Measurements from ENCODE around the gene CIDEA.
A peak's percentile ranks its signal among the peaks of the same experiment; 100 is the strongest.

CIDEA gene

GRCh38 chr18:12281861-12282260, 27.7 kb downstream of the CIDEA start:
- Mint-ChIP-seq H3K36me3 (ENCODE audit: low read depth) (no peaks in the 10 kb centered on the region), H3K4me1 (peaks cover 53% of the 10 kb centered on the region), H3K4me3 (no peak overlapping the region), H3K27me3 (ENCODE audit: low read depth, poor library complexity) (peaks cover 49% of the 10 kb centered on the region), H3K9me3 (no peaks in the 10 kb centered on the region), H3K27ac (no peak overlapping the region)
- DNase-seq: no peak
- TF ChIP-seq, protein P1, sequence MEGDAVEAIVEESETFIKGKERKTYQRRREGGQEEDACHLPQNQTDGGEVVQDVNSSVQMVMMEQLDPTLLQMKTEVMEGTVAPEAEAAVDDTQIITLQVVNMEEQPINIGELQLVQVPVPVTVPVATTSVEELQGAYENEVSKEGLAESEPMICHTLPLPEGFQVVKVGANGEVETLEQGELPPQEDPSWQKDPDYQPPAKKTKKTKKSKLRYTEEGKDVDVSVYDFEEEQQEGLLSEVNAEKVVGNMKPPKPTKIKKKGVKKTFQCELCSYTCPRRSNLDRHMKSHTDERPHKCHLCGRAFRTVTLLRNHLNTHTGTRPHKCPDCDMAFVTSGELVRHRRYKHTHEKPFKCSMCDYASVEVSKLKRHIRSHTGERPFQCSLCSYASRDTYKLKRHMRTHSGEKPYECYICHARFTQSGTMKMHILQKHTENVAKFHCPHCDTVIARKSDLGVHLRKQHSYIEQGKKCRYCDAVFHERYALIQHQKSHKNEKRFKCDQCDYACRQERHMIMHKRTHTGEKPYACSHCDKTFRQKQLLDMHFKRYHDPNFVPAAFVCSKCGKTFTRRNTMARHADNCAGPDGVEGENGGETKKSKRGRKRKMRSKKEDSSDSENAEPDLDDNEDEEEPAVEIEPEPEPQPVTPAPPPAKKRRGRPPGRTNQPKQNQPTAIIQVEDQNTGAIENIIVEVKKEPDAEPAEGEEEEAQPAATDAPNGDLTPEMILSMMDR (IDR thresholded peaks at IDR 0.05): no peak

GRCh38 chr18:12282442-12283039, 28.4 kb downstream of the CIDEA start:
- H3K4me3 Mint-ChIP-seq: no peak overlapping the region
- no peak for DNase-seq
- peak overlapping the region; percentile 57 for H3K27ac Mint-ChIP-seq
- TF ChIP-seq, protein P1 (IDR thresholded peaks at IDR 0.05): no peak
- no peaks in the 10 kb centered on the region for H3K9me3 Mint-ChIP-seq
- peaks cover 46% of the 10 kb centered on the region for H3K4me1 Mint-ChIP-seq
- no peaks in the 10 kb centered on the region for H3K36me3 Mint-ChIP-seq (ENCODE audit: low read depth)
- H3K27me3 Mint-ChIP-seq (ENCODE audit: low read depth, poor library complexity): peaks cover 52% of the 10 kb centered on the region

GRCh38 chr18:12283256-12283655, 29.1 kb downstream of the CIDEA start:
- TF ChIP-seq, protein P1 (IDR thresholded peaks at IDR 0.05): no peak
- Mint-ChIP-seq H3K36me3 (ENCODE audit: low read depth) (no peaks in the 10 kb centered on the region), H3K9me3 (no peaks in the 10 kb centered on the region), H3K27me3 (ENCODE audit: low read depth, poor library complexity) (peaks cover 59% of the 10 kb centered on the region), H3K4me1 (peaks cover 47% of the 10 kb centered on the region), H3K4me3 (no peak overlapping the region), H3K27ac (no peak overlapping the region)
- no peak for DNase-seq

- TF ChIP-seq, protein P1 (IDR thresholded peaks at IDR 0.05): no peak
- no peak overlapping the region for H3K4me3 Mint-ChIP-seq
These were observed 29.5 kb downstream of the CIDEA start for GRCh38 chr18:12283666-12284065.

DNA sequence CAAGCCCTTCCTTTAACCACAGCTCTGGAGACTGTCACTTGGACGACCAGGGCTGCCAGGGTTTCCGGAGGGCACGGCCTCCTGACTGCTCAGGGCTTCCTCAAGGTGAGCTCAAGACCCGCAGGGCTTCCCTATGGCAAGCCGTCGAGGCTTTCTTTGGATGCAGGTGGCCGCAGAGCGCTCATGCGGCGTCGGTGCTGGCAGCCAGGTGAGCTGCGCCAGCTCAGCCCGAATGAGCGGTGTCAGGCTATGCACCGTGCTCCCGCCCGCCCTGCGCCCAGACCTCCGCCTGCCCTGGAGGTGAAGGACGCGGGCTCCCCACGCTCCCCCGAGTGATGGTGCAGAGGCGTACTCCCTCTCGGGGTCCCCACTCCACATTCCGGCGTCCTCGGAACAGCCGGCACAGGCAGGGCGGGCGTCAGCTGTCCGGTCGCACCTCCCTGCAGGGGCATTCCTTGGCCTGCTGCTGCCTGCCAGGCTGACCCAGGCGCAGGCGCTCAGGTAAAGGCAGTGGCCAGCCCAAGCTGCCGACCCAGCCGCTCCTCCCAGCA, 33.0 kb downstream of the CIDEA start:
- peak; percentile 35 for DNase-seq
- Mint-ChIP-seq H3K4me3 (peak overlapping the region; percentile 87), H3K4me1 (peaks cover 33% of the 10 kb centered on the region), H3K27ac (no peak overlapping the region), H3K36me3 (ENCODE audit: low read depth) (no peaks in the 10 kb centered on the region), H3K9me3 (no peaks in the 10 kb centered on the region), H3K27me3 (ENCODE audit: low read depth, poor library complexity) (peaks cover 85% of the 10 kb centered on the region)
- TF ChIP-seq, protein P1 (IDR thresholded peaks at IDR 0.05): no peak

More at GRCh38 chr18:12283666-12284065, 29.5 kb downstream of the CIDEA start:
- Mint-ChIP-seq H3K9me3 (no peaks in the 10 kb centered on the region), H3K4me1 (peaks cover 47% of the 10 kb centered on the region), H3K27me3 (ENCODE audit: low read depth, poor library complexity) (peaks cover 63% of the 10 kb centered on the region), H3K36me3 (ENCODE audit: low read depth) (no peaks in the 10 kb centered on the region), H3K27ac (no peak overlapping the region)
- no peak for DNase-seq

Data from nephron progenitor cell (in vitro differentiated cells).